GM12878 (cell line): ENCODE data around the gene USP36. TPM values are rescaled to one million over a fixed set of nuclear protein-coding genes. Genes with fewer than 3 reads are reported as not detected.
A peak's percentile ranks its signal among the peaks of the same experiment; 100 is the strongest.

Experiments
- BCL11A ChIP-seq: IDR thresholded peaks from 2 replicates; pipeline ENCODE4 v1.6.1; 2011; ENCODE audit warnings: low read depth, low read length
- EED ChIP-seq: sonication (generic); IDR thresholded peaks from 2 replicates; pipeline ENCODE4 v1.6.1; 2016; ENCODE audit warnings: antibody characterized with exemption, low read depth
- HDAC6 ChIP-seq: fragments of 200-600 bp; sonication (generic); IDR thresholded peaks from one replicate; pipeline ENCODE4 v1.8.0; 2017; ENCODE audit warnings: antibody characterized with exemption; ENCODE audit not compliant: unreplicated experiment
- MAX ChIP-seq: IDR thresholded peaks from 2 replicates; pipeline ENCODE4 v1.6.1; 2012; ENCODE audit warnings: low read depth, low read length, improper control_type of control experiment
- MLLT1 ChIP-seq: fragments of 450-650 bp; IDR thresholded peaks from 2 replicates; pipeline ENCODE4 v1.6.1; 2016; ENCODE audit warnings: mild to moderate bottlenecking
- NBN ChIP-seq: fragments of 450-650 bp; IDR thresholded peaks from 2 replicates; pipeline ENCODE4 v1.6.1; 2016
- NFYA ChIP-seq: IDR thresholded peaks from 2 replicates; pipeline ENCODE4 v1.6.1; 2011; ENCODE audit warnings: low read depth, mild to moderate bottlenecking, low read length, improper control_type of control experiment, borderline replicate concordance
- NFYB ChIP-seq: IDR thresholded peaks from 2 replicates; pipeline ENCODE4 v1.6.1; 2011; ENCODE audit warnings: low read depth, mild to moderate bottlenecking, low read length, improper control_type of control experiment, moderate library complexity; ENCODE audit not compliant: insufficient read depth
- NR2F1 ChIP-seq: fragments of 450-650 bp; conservative IDR thresholded peaks from 2 replicates; pipeline ENCODE4 v1.6.1; 2017; ENCODE audit warnings: mild to moderate bottlenecking
- RAD51 ChIP-seq: fragments of 450-650 bp; IDR thresholded peaks from 2 replicates; pipeline ENCODE4 v1.6.1; 2016; ENCODE audit warnings: moderate library complexity, mild to moderate bottlenecking, inconsistent platforms
- ZBTB33 ChIP-seq: fragments of 450-650 bp; IDR thresholded peaks from 2 replicates; pipeline ENCODE4 v1.6.1; 2017; ENCODE audit warnings: mild to moderate bottlenecking
- ZBTB4 ChIP-seq: fragments of 450-650 bp; formaldehyde crosslinking; IDR thresholded peaks from 2 replicates; pipeline ENCODE4 v1.4.0; 2022; ENCODE audit warnings: mild to moderate bottlenecking, moderate library complexity
- polyA plus RNA-seq, 11 experiments: library from polyadenylated mRNA; depleted of rRNA in 4 of 11; unstranded in 6 of 11; stranded (reverse) in 5 of 11; fragments of >200 nt; fragmentation: Nextera tagmentation in 4 of 11; fragmentation: Illumina TruSeq in 1 of 11; extraction: Ambion mirVana in 4 of 11; extraction: Trizol in 1 of 11; gene quantifications; 1 replicate in 1 of 11; 2 replicates in 10 of 11; pipeline versions ENCODE4 v1.2.1 to v1.2.3, GENCODE V29; 2011 to 2016; ENCODE audit warnings: inconsistent platforms in 2 of 11, missing spikeins in 2 of 11, low read depth in 1 of 11
- total RNA-seq, 4 experiments: library from RNA; depleted of rRNA in 3 of 4; stranded (reverse); fragments of >200 nt in 3 of 4; fragmentation: Illumina TruSeq in 1 of 4; extraction: Trizol in 1 of 4; gene quantifications; 2 replicates each; pipeline versions ENCODE4 v1.2.1 to v1.2.3, GENCODE V29; 2013 to 2021

The USP36 gene
- total and polyA plus RNA-seq, 10 of the 15 experiments (the other 5 are each of a cell fraction or from before 2014, with no cell fraction given), result 7.2 to 65.7 (median 33.6) TPM

- TF ChIP-seq ZBTB4 (CRISPR knock-in tag) (no peak), NBN (peak; percentile 33), MAX (no peak), NR2F1 (peak; percentile 73), RAD51 (peak; percentile 89), HDAC6 (no peak), MLLT1 (peak; percentile 18; the same call in 1 of the 2 replicates), NFYB (no peak), EED (peak; percentile 53; the same call in 1 of the 2 replicates), NFYA (no peak), BCL11A (no peak), ZBTB33 (no peak)
- TF ChIP-seq, all 136 proteins: peak for 27
Observed at GRCh38 chr17:78748730-78749317, 91.8 kb downstream of the USP36 start (continued).
